GM18505 (cell line): ENCODE measurements around the gene IHH.

ENCODE experiments used
- ATAC-seq: cut with Tn5 transposase; IDR thresholded peaks from one replicate; pipeline ENCODE4 v1.9.1; 2021; ENCODE audit not compliant: unreplicated experiment
- POLR2A ChIP-seq: IDR thresholded peaks from 4 replicates; pipeline ENCODE4 v1.6.1; 2011; ENCODE audit warnings: borderline replicate concordance; ENCODE audit not compliant: insufficient read depth, insufficient read length; ENCODE audit errors: extremely low read depth

Gene IHH

DNA sequence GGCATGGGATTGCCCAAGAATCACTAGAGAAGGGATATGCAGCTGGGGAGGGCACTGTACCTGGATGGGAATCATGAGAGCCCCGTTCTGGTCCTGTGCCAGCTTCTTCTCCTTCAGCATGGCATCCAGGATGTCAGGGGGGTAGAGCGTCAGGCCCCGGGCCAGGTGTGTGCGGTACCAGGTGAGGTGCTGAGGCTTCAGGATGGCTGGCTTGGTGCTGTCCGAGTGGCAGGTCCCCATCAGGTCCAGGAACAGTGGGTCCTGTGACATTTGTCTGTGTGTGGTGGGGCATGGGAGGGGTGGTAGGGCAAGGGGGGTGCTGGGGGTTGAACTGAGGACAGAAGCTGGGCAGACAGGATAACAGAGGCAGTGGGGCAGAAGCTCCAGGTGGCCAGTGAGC, 32.6 kb downstream of the IHH start:
- no peak for ATAC-seq

DNA sequence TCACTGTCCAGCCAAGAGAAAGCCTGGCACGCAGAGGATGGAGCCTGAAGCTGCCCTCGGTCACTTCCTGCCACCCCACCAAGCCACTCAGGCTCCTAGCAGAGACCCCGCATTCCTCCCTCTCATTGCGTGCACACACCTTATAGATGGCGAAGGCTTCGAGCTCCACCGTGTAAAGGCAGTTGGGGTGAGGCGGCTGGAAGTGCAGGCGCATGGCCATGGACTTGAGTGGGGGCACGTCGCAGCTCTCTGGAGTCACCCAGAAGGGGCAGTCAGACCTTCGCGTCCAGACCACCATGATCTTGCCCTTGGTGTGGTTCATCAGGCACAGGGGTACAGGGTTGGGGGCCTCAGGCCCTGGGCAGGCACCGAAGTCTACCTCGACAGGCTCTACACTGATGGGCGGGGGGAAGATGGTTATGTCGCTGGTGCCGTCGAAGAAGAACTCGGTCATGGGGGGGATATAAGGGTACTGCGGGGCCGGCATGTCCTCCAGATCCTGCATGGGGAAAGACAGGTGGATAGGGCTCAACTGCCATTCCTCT, 33.1 kb downstream of the IHH start:
- no peak for ATAC-seq
- TF ChIP-seq POLR2A: no peak

More for the DNA sequence above, 32.6 kb downstream of the IHH start:
- no peak for TF ChIP-seq POLR2A

DNA sequence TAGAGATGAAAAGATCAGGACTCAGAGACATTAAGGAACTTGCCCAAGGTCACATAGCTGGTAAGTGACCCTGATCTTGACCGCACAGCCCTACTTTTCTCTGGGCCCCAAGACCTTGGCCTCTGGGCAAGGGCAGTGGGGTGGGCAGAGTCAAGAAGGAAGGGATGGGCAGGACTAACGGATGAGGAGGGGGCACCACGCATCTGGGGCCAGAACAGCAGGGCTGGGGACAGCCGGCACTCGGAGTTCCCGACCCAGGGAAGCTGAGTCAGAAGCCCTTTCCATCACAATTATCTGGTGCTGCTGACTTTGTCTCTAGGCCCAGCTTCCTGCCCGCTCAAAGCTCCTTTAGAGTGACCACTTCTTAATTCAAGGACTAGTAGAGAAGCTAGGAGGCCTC, 33.8 kb downstream of the IHH start:
- TF ChIP-seq POLR2A: no peak
- no peak for ATAC-seq

DNA sequence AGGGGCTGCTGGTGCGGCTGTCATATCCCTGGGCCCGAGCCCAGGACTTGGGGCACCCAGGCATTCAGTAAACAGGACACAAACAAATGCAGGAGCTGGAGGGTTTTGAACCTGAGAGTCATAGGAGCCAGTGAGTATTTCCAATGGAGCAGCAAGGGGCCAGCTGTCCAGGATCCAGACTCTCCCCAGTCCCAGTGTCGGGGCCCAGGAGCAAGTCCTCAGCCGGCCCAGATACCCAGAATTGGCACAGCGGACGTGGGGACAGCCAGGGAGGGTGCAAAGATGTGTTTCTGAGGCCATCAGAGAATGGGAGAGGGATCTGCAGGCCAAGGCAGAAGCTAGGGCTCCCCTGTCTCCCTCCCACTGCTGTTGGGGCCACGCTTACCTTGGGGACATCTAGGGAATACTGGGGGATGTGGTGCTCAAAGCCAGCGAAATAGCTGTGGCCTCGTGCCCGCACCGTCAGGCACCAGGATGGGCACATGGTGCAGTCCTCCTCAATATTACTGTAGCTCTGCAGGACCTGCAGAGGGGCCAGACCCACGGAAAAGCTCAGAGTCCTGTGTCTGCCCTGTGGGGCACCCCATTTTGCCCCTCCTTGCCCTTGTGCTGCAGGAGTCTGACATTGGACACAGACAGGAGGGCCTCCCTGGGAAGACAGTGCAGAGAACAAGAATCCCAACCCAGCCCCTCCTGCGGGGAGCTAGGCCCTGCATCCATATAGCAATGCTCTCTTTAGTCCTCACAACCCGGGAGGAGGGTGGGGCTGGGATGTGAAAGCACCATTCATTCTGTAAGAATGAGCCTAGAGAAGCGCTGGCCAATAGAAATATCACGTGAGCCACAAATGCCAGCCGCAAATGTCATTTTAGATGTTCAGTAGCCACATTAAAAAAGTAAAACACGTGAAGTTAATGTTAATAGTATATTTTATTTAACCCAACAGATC, 34.8 kb downstream of the IHH start:
- ATAC-seq: no peak
- TF ChIP-seq POLR2A: no peak

DNA sequence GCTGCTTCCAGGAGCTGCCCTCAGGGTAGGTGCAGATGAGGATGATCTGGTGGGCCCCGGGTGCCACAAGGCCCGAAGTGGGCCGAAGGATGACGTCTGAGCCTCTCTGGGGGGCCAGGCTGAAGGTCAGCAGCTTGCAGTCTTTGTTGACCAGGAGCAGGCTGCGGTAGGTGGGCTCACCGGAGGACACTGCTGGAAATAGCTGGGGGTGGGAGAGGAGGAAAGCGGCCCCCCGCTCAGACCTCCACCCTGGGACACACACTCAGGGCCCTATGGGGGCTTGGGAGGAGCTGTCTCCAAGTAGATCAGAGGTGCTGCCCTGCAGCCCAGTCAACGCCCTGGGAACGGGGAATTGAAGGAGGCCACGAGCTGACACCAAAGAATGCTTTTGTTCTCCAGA, 36.7 kb downstream of the IHH start:
- no peak for ATAC-seq
- no peak for TF ChIP-seq POLR2A

DNA sequence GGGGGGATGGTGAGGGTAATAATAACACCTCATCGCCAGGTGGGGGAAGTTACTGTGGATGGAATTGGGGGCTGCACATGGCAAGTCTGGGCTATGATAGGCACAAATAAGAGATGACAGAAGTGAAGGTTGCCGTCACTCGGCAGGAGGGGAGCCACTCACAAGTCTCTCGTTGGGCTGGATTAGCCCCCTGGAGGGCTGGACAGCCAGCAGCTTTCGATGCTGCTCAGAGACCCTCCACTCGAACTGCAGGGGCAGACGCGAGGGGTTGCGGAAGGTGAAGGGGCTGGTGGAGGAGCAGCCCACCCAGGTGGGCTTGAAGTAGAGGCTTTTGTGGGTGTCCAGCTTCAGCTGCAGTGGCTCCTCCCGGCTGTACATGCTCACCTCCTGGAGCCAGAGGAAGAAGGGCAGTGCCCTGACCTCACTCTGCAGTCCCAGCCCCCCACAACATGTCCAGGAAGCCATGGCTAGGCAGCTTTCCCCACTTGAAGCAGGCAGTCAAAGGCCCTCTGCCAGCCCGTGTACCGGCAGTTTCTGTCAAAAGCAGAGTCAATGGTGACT, 37.6 kb downstream of the IHH start:
- TF ChIP-seq POLR2A: no peak
- no peak for ATAC-seq

DNA sequence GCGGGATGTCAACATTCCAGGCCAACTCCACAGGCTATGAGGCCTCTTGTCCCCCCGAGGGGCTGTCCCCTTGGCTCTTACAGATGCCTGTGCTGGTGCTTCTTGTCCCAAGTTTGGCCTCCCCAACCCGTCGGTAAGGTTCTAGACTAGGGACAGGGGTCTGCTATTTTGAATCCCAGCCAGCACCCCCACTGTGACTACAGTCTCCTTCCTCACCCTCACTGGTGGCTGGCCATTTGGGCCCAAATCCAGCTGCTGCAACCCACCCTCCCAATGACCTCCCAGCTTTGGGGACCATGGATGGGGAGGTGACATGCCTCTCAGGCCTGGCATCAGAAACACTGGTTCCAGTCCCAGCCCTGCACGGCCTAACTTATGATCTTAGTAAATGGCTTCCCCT, 38.1 kb downstream of the IHH start:
- ATAC-seq: no peak
- no peak for TF ChIP-seq POLR2A

DNA sequence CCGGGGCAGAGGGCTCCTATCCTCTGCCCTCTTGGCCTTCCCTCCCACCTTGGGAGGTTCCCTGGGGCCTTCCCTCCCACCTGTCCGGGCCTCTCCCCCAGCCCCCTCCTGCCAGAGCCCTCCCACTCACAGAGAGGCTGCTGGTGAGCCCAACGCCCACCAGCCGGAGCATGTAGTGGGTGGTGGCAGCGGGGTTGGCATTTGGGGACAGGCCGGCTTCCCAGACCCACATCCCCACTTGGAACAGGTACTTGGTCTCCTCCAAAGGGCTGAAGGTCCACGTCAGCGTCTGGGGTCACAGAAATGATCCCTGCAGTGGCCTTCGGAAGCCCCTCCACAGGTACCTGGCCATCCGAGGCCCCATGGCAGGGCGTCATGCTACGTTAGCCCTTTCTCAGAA, 38.7 kb downstream of the IHH start:
- TF ChIP-seq POLR2A: no peak
- no peak for ATAC-seq

DNA sequence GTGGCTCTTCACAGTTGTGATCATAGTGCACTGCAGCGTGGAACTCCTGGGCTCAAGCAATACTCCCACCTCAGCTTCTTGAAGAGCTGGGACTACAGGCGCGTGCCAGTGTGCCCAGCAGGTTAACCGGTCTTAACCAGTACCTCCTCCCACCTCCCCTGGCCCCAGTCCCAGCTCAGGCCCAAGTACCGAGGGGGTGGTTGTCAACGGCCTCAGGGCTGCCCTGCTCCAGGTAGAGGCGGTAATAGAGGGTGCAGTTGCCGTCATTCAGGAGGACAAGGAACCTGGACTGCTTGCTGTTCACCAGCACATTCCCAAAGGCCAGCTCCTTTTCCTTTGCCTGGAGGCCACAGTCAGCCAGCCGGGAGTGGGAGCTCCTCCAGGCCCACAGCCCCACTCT, 39.1 kb downstream of the IHH start:
- ATAC-seq: no peak
- TF ChIP-seq POLR2A: no peak

DNA sequence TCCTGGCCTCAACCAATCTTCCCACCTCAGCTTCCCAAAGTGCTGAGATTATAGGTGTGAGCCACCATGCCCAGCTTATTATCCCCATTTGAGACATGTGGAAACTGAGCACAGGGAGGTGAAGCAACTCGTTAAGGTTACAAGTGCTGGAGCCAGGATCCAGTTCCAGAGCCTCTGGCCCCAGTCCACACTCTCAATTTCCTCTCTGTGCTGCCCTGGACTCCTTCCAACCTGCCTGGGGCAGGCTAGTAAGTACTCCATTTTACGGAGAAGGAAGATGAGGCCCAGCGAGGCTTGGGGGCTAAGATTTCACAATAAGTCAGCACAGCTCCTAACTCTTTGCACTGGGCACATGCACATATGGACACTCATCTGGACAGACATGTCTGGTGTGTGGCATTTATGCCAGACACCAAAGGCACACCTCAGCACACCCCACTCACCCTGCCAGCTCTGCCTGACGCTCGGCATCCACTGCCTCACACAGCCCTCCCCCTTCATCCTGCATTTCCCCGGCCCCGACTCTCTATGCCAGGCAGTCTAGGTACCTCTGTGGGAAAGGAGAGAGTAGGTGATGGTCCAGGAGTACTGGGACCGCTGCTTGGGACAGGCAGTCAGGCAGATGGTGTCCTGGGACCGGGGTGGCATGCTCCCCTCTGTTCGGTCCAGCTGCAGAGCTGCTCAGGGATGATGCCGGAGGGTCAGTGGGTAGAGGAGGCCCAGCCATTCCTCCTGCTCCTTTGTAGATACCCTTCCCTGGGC, 39.9 kb downstream of the IHH start:
- ATAC-seq: no peak
- TF ChIP-seq POLR2A: no peak

DNA sequence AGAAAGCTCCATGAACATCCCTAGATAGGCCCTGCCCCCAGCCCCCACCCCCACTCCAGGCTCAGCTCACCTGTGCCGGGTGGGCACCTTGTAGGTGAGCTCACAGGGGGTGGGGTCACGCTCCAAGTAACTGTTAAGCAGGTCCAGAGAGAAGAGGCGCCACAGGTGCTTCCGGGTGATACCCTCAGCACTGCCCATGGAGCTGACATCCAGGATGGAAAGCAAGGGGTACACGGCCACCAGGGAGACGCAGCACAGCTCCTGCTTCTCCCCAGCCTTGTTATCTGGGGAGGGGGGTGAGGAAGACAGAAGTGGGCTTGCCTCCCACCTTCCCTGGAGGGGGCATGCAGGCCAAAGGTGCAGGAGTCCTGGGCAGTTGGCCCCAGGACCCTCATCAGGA, 41.3 kb downstream of the IHH start:
- TF ChIP-seq POLR2A: no peak
- ATAC-seq: no peak

DNA sequence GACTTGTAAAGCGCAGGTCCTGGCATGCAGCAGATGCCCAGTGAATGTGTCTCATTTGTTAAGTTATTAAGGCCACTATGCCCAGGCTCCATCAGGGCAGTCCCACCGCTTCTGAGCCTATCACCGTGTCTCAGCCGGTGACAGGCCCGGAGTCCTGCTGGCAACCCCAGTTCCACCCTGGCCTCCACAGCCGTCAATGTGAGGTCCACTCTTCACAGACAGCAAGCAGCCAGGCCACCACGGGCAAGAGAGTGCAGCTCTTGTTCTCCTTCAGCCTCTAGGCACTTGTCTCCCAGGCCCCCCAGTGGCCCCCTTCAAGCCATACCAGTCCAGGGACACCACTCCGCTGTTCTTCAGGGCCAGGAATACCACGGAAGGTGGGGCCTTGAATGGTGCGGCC, 42.0 kb downstream of the IHH start:
- TF ChIP-seq POLR2A: no peak
- no peak for ATAC-seq

DNA sequence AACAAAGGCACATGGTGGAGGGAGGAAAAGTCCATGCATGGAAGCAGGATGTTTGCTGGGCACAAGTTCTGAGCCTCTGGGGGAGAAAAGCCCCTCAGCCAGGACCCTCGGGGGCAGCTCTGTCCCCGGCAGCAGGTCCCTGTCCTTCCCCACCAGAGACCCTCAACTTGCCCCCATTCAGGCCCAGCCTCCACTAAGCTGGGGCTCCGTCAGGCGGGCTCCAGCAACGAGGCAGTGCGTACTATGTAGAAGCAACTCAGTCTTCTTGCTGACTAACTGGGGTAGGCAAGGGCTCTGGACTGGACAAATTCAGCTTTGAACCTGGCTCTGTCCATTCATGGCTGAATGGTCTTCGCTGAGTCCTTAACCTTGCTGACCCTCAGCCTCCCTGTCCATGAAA, 42.4 kb downstream of the IHH start:
- ATAC-seq: no peak

More for the DNA sequence above, 42.4 kb downstream of the IHH start:
- TF ChIP-seq POLR2A: no peak
